GM08714 (cell line): ENCODE data around the gene RFESD.
"Not testable (repeated sequence)": the region's sequence is repeated elsewhere in the genome, so short reads cannot be mapped to it uniquely, and the experiment has no call there.

Source experiments
- H3K4me3 ChIP-seq: fragments of 200-500 bp; sonication (Bioruptor generic); 2 replicates; pipeline ENCODE4 v1.5.1; 2014; ENCODE audit warnings: mild to moderate bottlenecking, low read length, inconsistent platforms
- ZNF274 ChIP-seq: IDR thresholded peaks from 2 replicates; pipeline ENCODE4 v1.6.1; 2012; ENCODE audit warnings: mild to moderate bottlenecking, low read depth, low read length

The RFESD gene

DNA sequence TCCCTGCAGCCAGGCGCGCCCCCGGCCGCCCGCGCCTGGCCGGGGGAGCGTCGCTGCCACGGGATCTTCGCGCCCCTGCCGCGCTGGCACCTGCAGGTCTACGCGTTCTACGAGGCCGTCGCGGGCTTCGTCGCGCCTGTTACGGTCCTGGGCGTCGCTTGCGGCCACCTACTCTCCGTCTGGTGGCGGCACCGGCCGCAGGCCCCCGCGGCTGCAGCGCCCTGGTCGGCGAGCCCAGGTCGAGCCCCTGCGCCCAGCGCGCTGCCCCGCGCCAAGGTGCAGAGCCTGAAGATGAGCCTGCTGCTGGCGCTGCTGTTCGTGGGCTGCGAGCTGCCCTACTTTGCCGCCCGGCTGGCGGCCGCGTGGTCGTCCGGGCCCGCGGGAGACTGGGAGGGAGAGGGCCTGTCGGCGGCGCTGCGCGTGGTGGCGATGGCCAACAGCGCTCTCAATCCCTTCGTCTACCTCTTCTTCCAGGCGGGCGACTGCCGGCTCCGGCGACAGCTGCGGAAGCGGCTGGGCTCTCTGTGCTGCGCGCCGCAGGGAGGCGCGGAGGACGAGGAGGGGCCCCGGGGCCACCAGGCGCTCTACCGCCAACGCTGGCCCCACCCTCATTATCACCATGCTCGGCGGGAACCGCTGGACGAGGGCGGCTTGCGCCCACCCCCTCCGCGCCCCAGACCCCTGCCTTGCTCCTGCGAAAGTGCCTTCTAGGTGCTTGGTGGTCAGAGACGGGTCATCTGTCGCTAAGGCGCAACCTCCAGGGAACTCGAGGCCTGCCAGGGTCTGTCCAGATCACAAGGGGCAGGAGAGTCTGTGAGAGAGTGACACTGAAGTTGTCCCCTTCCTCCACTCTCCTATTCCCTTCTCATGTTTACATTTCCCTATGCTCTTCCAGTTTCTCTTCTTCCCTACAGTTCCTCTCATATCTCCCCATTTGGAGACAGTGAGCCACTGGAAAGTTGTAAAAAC, 25.4 kb upstream of the RFESD start:
- H3K4me3 ChIP-seq: peak overlapping the region; percentile 64; the same call in 1 of the 2 replicates
- no peak for TF ChIP-seq ZNF274

DNA sequence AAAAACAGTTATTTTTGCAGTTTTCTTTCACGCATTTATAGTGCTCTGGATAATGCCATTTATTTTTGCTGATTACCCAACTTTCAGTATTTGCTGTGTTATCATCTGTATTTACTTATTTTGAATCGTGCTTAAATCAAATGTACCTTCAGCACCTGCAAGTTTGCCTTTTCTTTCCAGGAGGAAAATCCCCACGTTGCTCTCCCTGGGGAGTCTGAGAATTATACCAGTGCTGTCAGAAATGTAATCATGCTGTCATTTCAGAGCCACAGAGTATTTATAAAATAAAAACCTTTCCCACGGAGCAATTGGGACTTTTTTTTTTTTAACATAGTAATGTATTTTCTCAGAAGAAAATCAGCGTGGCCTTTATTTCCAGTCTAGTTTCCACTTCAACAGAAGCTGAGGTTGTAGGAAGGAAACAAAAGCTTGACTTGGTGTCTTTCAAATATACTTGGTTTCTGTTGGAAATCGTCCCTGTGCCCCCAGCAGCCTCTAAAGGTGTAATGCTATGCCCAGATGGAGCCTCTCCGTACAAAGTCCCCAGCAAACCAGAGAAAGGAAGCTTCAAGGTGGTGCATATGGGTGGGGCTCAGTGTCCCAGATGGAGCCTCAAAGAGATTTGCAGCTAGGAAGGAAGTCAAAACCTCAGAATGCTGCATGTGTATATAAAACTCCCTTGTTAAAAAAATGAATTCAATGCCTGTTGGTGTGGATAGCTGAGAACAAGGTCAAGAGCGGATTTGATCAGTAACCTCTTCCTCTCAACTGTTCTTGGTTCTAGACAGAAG, 24.5 kb upstream of the RFESD start:
- no peak for TF ChIP-seq ZNF274
- H3K4me3 ChIP-seq: no peak overlapping the region

DNA sequence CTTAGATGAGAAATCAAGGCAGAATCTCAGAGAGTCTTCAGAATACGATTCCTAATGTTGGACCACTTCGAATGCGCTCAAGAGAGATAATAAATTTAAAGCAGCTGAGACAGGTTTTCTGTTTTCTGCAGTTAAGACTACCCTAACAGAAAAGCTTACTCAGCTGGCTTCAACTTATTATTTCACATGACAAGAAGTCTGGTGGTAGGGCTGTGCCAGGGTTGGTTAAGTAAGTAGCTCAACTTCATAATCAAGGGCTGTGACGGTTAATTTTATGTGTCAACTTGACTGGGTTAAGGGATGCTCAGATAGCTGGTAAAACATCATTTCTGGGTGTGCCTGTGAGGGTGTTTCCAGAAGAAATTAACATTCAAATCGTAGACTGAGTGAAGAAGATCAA, 22.9 kb upstream of the RFESD start:
- TF ChIP-seq ZNF274: no peak
- H3K4me3 ChIP-seq: no peak overlapping the region

DNA sequence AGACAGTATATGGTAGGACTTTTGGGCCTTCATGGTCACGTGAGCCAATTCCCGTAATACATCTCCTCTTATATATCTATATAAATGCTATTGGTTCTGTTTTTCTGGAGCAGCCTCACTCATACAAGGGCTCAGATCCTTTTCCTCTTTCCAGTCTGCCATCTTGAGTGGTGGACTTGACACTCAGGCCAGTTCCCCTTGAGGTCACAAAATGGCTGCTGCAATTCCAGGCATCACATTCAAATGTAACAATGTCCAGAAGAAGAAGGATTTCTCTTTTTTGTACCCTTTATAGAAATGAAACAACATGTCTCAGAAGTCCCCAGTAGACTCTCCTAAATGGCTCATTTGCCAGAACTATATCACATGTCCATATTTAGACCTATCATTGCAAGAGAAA, 22.2 kb upstream of the RFESD start:
- no peak overlapping the region for H3K4me3 ChIP-seq
- no peak for TF ChIP-seq ZNF274

DNA sequence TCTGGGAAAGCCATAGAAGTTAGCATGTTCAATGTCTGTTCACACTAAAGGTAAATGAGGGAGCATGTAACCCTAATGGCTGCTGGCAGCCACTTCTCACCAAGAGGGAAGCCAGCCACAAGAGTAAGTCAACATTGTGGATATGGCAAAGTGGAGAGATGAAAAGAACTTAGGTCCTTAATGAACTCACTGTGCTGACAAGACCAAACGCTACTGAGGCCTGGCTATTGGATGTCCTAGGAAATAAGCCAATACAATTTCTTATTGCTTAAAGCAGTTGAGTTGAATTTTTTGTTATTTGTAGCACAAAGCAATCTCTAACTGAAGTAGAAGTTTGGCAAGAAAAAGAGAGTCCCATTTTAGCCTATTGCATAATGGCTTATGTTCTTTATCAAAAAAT, 19.9 kb upstream of the RFESD start:
- H3K4me3 ChIP-seq: no peak overlapping the region
- no peak for TF ChIP-seq ZNF274

DNA sequence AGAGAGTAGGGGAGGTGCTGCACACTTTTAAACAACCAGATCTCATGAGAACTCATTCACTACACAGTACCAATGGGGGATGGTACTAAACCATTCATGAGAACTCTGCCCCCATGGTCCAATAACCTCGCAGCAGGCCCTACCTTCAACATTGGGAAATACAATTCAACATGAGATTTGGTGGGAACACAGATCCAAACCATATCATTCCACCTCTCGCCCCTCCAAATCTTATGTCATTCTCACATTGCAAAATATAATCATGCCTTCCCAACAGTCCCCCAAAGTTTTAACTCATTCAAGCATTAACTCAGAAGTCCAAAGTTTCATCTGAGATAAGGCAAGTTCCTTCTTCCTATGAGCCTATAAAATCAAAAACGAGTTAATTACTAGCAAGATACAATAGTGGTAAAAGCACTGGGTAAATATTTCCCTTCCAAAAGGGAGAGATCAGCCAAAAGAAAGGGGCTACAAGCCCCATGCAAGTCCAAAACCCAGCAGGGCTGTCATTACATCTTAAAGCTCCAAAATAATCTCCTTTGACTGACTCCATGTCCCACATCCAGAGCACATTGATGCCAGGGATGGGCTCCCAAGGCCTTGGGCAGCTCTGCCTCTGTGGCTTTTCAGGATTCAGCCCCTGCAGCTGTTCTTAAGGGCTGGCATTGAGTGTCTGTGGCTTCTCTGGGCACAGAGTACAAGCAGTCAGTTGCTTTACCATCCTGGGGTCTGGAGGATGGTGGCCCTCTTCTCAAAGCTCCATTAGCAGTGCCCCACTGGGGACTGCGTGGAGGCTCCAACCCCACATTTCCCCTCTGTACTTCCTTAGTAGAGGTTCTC, 18.4 kb upstream of the RFESD start:
- no peak overlapping the region for H3K4me3 ChIP-seq
- no peak for TF ChIP-seq ZNF274

DNA sequence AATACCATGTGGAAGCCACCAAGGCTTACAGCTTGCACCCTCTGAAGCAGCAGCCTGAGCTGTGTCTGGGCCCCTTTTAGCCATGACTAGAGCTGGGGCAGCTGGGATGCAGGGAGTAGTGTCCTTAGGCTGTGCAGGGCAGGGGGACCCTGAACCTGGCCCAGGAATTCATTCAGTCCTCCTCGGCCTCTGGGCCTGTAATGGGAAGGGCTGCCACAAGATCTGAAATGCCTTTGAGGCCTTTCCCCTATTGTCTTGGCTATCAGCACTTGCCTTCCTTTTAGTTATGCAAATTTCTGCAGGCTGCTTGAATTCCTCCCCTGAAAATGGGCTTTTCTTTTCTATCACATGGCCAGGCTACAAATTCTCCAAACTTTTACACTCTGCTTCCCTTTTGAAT, 17.6 kb upstream of the RFESD start:
- no peak overlapping the region for H3K4me3 ChIP-seq
- no peak for TF ChIP-seq ZNF274

DNA sequence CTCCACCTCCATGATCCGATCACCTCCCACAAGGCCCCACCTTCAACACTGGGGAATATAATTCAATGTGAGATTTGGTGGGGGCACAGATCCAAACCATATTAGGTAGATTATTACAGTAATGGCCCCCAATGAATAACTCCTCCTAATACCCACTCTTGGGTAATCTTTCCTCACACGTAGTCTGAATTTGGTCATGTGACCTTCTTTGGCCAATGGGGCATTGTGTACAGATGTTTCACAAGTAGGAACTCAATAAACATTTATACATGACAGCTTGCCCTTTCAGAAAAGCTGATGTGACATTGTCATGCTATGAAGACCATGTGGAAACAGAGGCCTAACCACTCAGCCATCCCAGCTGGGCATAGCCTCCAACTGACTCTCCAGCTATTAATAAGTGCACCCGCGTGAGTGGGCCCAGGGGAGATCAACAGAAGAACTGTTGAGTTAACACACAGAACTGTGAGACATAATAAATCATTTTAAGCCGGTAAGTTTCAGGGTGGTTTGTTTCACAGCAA, 16.1 kb upstream of the RFESD start:
- TF ChIP-seq ZNF274: no peak
- no peak overlapping the region for H3K4me3 ChIP-seq

DNA sequence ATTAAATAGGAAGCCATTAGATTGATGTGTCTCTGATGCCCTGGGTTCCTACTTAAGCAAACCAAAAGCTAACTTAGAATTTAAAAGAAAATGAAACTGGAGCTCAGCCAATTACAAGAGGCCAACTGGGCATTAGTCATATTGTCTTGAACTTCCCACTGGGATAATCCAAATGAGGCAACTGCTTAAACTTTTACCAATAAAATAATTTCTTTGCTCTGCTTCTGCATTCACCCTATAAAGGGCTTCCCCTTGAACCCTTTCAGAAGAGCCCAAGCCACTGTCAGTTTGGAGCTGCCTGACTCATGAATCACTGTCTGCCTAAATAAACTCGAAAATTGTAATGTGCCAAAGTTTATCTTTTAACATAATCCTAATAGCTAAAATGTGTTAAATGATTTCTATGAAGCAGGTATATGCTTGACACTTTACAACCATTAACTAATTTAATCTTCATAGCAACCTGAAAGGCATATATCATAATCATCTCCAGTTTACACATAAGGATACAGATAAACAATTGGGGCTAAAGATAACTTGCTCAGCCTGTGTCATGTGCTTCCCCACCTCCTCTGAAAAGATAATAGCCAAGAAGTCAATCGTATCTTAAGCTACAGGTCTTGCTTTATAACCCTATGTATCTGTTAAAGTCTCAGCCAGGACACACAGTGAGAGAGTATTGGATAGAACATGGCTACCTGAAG, 15.2 kb upstream of the RFESD start:
- TF ChIP-seq ZNF274: no peak

DNA sequence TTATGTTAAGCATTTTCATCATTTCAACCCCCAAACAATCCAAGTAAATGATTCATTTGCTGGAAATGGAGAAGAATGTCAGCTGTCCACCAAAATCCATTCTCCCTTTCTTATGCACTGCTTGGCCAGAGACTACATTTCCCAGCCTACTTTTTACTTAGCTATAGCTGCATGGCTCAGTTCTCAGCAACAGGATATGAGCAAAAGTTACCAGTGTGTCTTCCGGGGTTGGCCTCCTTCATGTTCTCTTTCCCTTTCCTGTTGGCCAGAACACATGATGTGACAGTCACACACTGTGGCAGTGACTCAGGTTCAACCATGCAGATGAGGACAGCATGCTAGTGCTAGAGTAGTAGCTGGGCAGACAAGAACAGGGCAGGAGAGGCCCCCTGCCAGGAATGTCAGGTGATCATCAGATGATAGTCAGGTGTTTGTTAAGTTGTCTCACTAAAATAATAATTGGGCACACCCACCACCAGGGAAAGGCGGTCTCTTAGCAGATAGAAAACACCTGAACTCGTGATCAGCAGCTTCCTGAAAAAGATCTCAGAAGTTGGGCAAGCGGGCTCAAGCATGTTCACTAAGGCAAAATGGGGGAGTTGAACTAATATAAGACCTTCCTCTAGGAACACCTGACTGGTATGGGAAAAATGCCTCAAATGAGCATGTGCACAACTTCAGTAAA, 14.4 kb upstream of the RFESD start:
- no peak overlapping the region for H3K4me3 ChIP-seq

More for the DNA sequence above, 15.2 kb upstream of the RFESD start:
- no peak overlapping the region for H3K4me3 ChIP-seq

DNA sequence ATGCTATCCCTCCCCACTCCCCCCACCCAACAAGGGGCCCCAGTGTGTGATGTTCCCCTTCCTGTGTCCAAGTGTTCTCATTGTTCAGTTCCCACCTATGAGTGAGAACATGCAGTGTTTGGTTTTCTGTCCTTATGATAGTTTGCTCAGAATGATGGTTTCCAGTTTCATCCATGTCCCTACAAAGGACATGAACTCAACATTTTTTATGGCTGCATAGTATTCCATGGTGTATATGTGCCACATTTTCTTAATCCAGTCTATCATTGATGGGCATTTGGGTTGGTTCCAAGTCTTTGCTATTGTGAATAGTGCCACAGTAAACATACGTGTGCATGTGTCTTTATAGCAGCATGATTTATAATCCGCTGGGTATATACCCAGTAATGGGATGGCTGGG, 13.6 kb upstream of the RFESD start:
- H3K4me3 ChIP-seq: not testable (repeated sequence)

More for the DNA sequence above, 14.4 kb upstream of the RFESD start:
- TF ChIP-seq ZNF274: no peak

DNA sequence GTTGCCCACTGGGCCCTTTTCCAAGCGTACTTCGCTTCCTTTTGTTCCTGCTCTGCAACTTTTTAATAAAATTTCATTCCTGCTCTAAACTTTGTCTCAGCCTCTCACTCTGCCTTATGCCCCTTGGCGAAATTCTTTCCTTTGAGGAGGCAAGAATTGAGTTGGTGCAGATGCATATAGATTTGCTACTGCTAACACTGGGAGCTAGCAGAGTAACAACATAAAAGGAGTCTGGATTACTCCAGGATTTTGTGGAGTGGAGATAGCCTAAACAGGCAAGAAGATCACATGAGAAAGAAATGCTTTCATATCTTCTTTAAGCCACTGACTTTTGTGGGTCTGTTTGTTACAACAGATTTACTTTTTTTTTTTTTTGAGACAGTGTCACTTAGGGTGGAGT, 12.9 kb upstream of the RFESD start:
- no peak for TF ChIP-seq ZNF274
- H3K4me3 ChIP-seq: no peak overlapping the region

DNA sequence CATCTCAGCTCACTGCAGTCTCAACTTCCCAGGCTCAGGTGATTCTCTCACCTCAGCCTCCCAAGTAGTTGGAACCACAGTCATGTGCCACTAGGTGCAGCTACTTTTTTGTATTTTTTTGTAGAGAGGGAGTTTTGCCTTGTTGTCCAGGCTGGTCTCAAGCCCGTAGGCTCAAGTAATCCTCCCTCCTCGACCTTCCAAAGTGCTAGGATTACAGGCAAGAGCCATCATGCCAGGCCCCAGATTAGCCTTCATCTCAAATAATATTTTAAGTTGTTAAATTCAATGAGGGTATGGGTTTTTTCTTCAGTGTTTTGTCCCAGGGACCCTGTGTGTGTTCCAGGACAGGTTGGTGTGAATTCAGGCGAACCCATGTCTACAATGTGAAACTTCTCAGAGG, 12.5 kb upstream of the RFESD start:
- H3K4me3 ChIP-seq: no peak overlapping the region
- no peak for TF ChIP-seq ZNF274
